ENCODE results near the gene TTC27.
A peak's percentile ranks its signal among the peaks of the same experiment; 100 is the strongest.

TTC27 gene

DNA sequence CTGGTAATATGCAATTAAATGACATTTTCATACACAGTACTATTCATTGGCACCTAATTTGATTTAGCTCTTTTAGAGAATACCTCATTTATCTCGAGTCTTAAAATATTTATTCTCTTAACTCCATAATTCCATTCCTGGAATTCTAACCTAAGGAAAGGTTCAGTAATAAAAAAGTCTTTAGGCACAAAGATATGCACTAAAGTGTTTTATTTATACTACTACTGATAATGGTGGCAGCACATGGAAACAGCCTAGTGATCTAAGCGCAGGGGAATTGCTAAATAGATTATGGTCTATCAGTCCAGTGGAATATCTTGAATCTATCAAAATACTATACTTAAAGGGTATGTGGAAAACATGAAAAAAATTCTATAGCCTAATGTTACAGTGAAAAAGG is 176.4 kb downstream of the TTC27 start:
- Histone ChIP-seq H3K27me3 (replicated peaks) (no peaks in the 10 kb centered on the region), H3K36me3 (replicated peaks) (no peaks in the 10 kb centered on the region), H3K4me3 (ENCODE audit: low read depth, low read length) (no peak overlapping the region), H3K27ac (no peak overlapping the region)
- TF ChIP-seq, protein P1, sequence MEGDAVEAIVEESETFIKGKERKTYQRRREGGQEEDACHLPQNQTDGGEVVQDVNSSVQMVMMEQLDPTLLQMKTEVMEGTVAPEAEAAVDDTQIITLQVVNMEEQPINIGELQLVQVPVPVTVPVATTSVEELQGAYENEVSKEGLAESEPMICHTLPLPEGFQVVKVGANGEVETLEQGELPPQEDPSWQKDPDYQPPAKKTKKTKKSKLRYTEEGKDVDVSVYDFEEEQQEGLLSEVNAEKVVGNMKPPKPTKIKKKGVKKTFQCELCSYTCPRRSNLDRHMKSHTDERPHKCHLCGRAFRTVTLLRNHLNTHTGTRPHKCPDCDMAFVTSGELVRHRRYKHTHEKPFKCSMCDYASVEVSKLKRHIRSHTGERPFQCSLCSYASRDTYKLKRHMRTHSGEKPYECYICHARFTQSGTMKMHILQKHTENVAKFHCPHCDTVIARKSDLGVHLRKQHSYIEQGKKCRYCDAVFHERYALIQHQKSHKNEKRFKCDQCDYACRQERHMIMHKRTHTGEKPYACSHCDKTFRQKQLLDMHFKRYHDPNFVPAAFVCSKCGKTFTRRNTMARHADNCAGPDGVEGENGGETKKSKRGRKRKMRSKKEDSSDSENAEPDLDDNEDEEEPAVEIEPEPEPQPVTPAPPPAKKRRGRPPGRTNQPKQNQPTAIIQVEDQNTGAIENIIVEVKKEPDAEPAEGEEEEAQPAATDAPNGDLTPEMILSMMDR (IDR thresholded peaks at IDR 0.05; ENCODE audit: low read depth, low read length, missing control alignments) = no peak
- in situ Hi-C loops (cut with HindIII; ENCODE audit: low pct_ligation_motif_present, low sequenced_read_pairs) = no loop called here
- no peak for DNase-seq

DNA sequence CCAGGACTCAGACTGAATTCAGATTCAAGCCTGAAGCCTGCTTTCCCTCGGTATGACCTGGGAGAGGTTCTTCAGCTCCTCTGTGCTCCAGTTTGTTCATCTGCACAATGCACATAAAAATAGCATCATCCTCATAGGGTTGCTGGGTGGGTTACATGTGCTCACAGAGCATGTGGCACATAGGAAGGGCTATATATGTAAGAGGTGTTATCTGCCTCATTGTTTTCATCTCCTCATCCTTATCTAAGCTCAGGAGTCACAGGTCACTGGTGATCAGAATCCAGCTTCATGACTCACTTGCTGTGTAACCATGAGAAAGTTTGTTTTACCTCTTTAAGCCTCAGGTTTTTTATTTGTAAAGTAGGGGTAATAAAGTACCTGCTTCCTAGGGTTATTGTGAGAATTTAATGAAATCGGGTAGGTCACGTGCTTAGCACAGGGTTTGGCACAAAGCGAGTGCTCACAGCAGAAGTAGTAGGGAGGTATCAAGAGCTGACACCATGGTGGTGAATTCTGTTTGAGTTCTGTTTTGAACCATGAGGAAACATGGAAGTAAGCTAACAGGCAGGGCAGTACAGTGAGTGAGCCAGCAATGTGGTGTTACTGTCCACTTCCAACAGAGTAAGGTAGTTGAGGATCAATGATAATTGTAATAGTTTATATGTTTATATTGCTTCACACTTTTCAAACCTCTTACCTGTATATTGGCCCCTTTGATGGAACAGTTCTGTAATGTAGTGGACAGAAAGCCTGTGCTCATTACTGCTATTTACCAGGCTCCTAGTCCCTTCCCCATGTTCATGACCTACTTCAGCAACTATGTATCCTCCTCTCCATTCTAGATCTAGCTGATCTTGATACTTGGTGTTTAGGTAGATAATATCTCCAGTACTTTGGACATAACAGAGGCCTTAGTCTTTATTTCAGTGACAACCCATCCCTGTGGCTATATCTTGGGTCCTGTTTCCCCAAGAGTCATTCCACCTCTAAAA is 177.6 kb downstream of the TTC27 start:
- DNase-seq = peak; percentile 65
- in situ Hi-C loops (cut with HindIII; ENCODE audit: low pct_ligation_motif_present, low sequenced_read_pairs) = no loop called here
- Histone ChIP-seq H3K36me3 (replicated peaks) (no peaks in the 10 kb centered on the region), H3K27ac (no peak overlapping the region), H3K27me3 (replicated peaks) (no peaks in the 10 kb centered on the region), H3K4me3 (ENCODE audit: low read depth, low read length) (no peak overlapping the region)
- TF ChIP-seq, protein P1 (IDR thresholded peaks at IDR 0.05; ENCODE audit: low read depth, low read length, missing control alignments) = no peak

GRCh38 chr2:32806857-32807256 is 179.0 kb downstream of the TTC27 start:
- no peaks in the 10 kb centered on the region for H3K27me3 ChIP-seq (replicated peaks)
- H3K4me3 ChIP-seq (ENCODE audit: low read depth, low read length) = no peak overlapping the region
- in situ Hi-C loops (cut with HindIII; ENCODE audit: low pct_ligation_motif_present, low sequenced_read_pairs) = no loop called here
- TF ChIP-seq, protein P1 (IDR thresholded peaks at IDR 0.05; ENCODE audit: low read depth, low read length, missing control alignments) = no peak
- H3K27ac ChIP-seq = no peak overlapping the region
- H3K36me3 ChIP-seq (replicated peaks) = no peaks in the 10 kb centered on the region
- no peak for DNase-seq

- in situ Hi-C loops (cut with HindIII; ENCODE audit: low pct_ligation_motif_present, low sequenced_read_pairs) = no loop called here
- Histone ChIP-seq H3K4me3 (ENCODE audit: low read depth, low read length) (no peak overlapping the region), H3K27ac (no peak overlapping the region), H3K27me3 (replicated peaks) (no peaks in the 10 kb centered on the region), H3K36me3 (replicated peaks) (no peaks in the 10 kb centered on the region)
- DNase-seq = no peak
- TF ChIP-seq, protein P1 (IDR thresholded peaks at IDR 0.05; ENCODE audit: low read depth, low read length, missing control alignments) = no peak
Measured at GRCh38 chr2:32807662-32808061, 179.8 kb downstream of the TTC27 start.

DNA sequence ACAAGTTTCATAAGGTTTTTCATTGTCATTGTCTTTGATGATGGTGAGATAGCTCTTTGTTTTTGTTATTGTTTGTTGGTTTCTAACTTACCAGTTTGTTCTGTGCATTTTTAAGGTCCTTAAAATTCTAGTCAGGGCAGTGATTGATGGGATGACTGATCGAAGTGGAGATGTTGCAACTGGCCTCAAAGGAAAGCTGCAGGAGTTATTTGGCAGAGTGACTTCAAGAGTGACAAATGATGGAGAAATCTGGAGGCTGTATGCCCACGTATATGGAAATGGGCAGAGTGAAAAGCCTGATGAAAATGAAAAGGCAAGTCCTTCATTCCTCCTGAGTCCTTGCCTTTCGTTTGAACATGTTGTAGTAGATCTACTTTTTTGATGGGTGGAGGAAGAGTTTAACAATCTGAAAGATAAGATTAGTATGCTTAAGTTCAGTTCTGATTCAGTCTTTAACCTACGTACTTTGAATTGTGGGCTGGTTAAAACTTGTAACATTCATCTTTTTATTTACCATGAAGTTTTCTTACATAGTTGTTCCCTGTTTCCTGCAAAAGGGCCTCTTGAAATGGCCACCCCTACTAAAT is 183.2 kb downstream of the TTC27 start:
- TF ChIP-seq, protein P1 (IDR thresholded peaks at IDR 0.05; ENCODE audit: low read depth, low read length, missing control alignments) = no peak
- DNase-seq = no peak
- Histone ChIP-seq H3K4me3 (ENCODE audit: low read depth, low read length) (no peak overlapping the region), H3K27me3 (replicated peaks) (no peaks in the 10 kb centered on the region), H3K27ac (no peak overlapping the region), H3K36me3 (replicated peaks) (no peaks in the 10 kb centered on the region)
- in situ Hi-C loops (cut with HindIII; ENCODE audit: low pct_ligation_motif_present, low sequenced_read_pairs) = no loop called here

All from brain microvascular endothelial cell (primary cell).